ENCODE measurements around the gene LRRC25. TPM values are rescaled to one million over a fixed set of nuclear protein-coding genes. Genes with fewer than 3 reads are reported as not detected.
"Not testable (repeated sequence)": the region's sequence is repeated elsewhere in the genome, so short reads cannot be mapped to it uniquely, and the experiment has no call there.

LRRC25 gene
- total RNA-seq, 1 donor from 2014 or later = 1.8 TPM

GRCh38 chr19:18405754-18406153 is 8.3 kb upstream of the LRRC25 start:
- not testable (repeated sequence) for DNase-seq

- DNase-seq = not testable (repeated sequence)
These were observed 5.2 kb upstream of the LRRC25 start for GRCh38 chr19:18402455-18403248.

- DNase-seq = peak; percentile 90
These were observed 4.2 kb upstream of the LRRC25 start for GRCh38 chr19:18401580-18402112.

GRCh38 chr19:18399008-18399407 is 1.6 kb upstream of the LRRC25 start:
- no peak for DNase-seq

GRCh38 chr19:18396471-18397241 is 766 bp downstream of the LRRC25 start:
- DNase-seq = no peak

GRCh38 chr19:18393836-18394235 is 3.6 kb downstream of the LRRC25 start:
- DNase-seq = no peak

- DNase-seq = no peak
These were observed 4.5 kb downstream of the LRRC25 start for GRCh38 chr19:18392926-18393325.

GRCh38 chr19:18392417-18392816 is 5.0 kb downstream of the LRRC25 start:
- DNase-seq = no peak

- DNase-seq = no peak
These were observed 5.8 kb downstream of the LRRC25 start for GRCh38 chr19:18391509-18392075.

GRCh38 chr19:18390065-18390907 is 7.1 kb downstream of the LRRC25 start:
- no peak for DNase-seq

- DNase-seq = no peak
These were observed 7.7 kb downstream of the LRRC25 start for GRCh38 chr19:18389726-18390064.

- no peak for DNase-seq
These were observed 8.3 kb downstream of the LRRC25 start for GRCh38 chr19:18388960-18389725.

- DNase-seq = peak; percentile 84
These were observed 9.1 kb downstream of the LRRC25 start for GRCh38 chr19:18388100-18388959.

GRCh38 chr19:18386543-18387271 is 10.7 kb downstream of the LRRC25 start:
- peak; percentile 62 for DNase-seq

GRCh38 chr19:18385675-18386542 is 11.5 kb downstream of the LRRC25 start, which contains the start of gene GDF15:
Gene GDF15, plus strand, starts transcription at chr19:18386158. Its CDS starts 32 bp downstream, at chr19:18386190.
- DNase-seq = no peak

- no peak for DNase-seq
These were observed 12.1 kb downstream of the LRRC25 start for GRCh38 chr19:18385359-18385674.

- DNase-seq = no peak
These were observed 12.6 kb downstream of the LRRC25 start for GRCh38 chr19:18384775-18385174.

- DNase-seq = not testable (repeated sequence)
These were observed 13.8 kb downstream of the LRRC25 start for GRCh38 chr19:18383622-18384021.

- DNase-seq = no peak
These were observed 16.6 kb downstream of the LRRC25 start for GRCh38 chr19:18380843-18381242.

Data from tongue (tissue), 2 donors.